ENCODE data around the gene CENPE. TPM values are rescaled to one million over a fixed set of nuclear protein-coding genes. Genes with fewer than 3 reads are reported as not detected.

Gene CENPE
- polyA plus RNA-seq, 12 donors = 4.3 to 20.3 (median 8.0) TPM; not detected in 1

- no peak for DNase-seq
These were observed 121.3 kb downstream of the CENPE start, which contains the start of gene SLC9B2 for GRCh38 chr4:103076747-103077347. Gene SLC9B2 (minus strand): TSS chr4:103076761. CDS start chr4:103067550, 9,211 bp downstream.

GRCh38 chr4:103075894-103076746 is 122.0 kb downstream of the CENPE start:
- DNase-seq = peak; percentile 78

GRCh38 chr4:103075435-103075893 is 122.7 kb downstream of the CENPE start:
- DNase-seq = peak; percentile 38

GRCh38 chr4:103074744-103075434 is 123.3 kb downstream of the CENPE start:
- DNase-seq = no peak

GRCh38 chr4:103073792-103074438 is 124.2 kb downstream of the CENPE start:
- no peak for DNase-seq

- no peak for DNase-seq
These were observed 130.1 kb downstream of the CENPE start for GRCh38 chr4:103067841-103068547.

- no peak for DNase-seq
These were observed 137.5 kb downstream of the CENPE start for GRCh38 chr4:103060453-103061148.

Other genes with a start within 250 kb of the CENPE start
- 1 to 10 TPM in 10 of 12 donors, not detected in 2; 1.1 to 3.4 (median 1.9) TPM for gene SLC9B1, start 178.6 kb downstream of the CENPE start, polyA plus RNA-seq (ENCODE audit: insufficient read length in 12 of 12)
- 10 to 100 TPM in 9 of 12 donors, 1 to 10 TPM in 2, not detected in 1; 7.5 to 23.0 (median 13.2) TPM for gene SLC9B2, start 121.6 kb downstream of the CENPE start, polyA plus RNA-seq (ENCODE audit: insufficient read length in 12 of 12)
- 10 to 100 TPM in 11 of 12 donors, not detected in 1; 29.4 to 68.1 (median 44.9) TPM for gene BDH2, start 98.5 kb downstream of the CENPE start, polyA plus RNA-seq (ENCODE audit: insufficient read length in 12 of 12)

All from muscle of arm (tissue), 12 donors.